IMR-90 (cell line): ENCODE measurements around the gene DLG3. TPM values are rescaled to one million over a fixed set of nuclear protein-coding genes. Genes with fewer than 3 reads are reported as not detected.

Experiments
- ATAC-seq: fragments of 200-7000 bp; cut with Tn5 transposase; 2 replicates; pipeline ENCODE4 v1.9.1; 2020; ENCODE audit warnings: low read depth, mild to moderate bottlenecking, moderate library complexity
- BruUV-seq: library from RNA; stranded (reverse); fragments of 400-500 nt; replicated peaks from 2 replicates; lab custom pipeline; 2021; lab: Mats Ljungman, UMichigan
- CTCF ChIA-PET: fragments of 300-600 bp; formaldehyde crosslinking; extraction: SDS; loops from one replicate; lab custom pipeline; 2021; ENCODE audit warnings: antibody characterized with exemption; lab: Yijun Ruan, JAX
- POLR2A ChIA-PET: fragments of 300-600 bp; sonication (Branson Sonifier 250); formaldehyde crosslinking; loops from one replicate; lab custom pipeline; 2022; ENCODE audit warnings: antibody characterized with exemption; ENCODE audit not compliant: unreplicated experiment; lab: Charles Lee
- DNase-seq: peaks from one replicate; pipeline ENCODE4 v3.0.0; 2013
- H2AFZ ChIP-seq: replicated peaks from 2 replicates; pipeline ENCODE3; 2013; ENCODE audit warnings: low read length, mild to moderate bottlenecking; ENCODE audit not compliant: poor library complexity
- H2AK5ac ChIP-seq: 2 replicates; pipeline ENCODE4 v1.6.1; 2013; ENCODE audit warnings: low read depth, low read length, inconsistent platforms
- H2AK9ac ChIP-seq: replicated peaks from 2 replicates; pipeline ENCODE3; 2013; ENCODE audit warnings: mild to moderate bottlenecking, low read depth, low read length, moderate library complexity; ENCODE audit not compliant: poor library complexity
- H2BK120ac ChIP-seq: 2 replicates; pipeline ENCODE4 v1.6.1; 2013; ENCODE audit warnings: low read depth, low read length, inconsistent platforms
- H2BK15ac ChIP-seq: 3 replicates; pipeline ENCODE4 v1.6.1; 2013; ENCODE audit warnings: low read depth, low read length, inconsistent platforms
- H2BK20ac ChIP-seq: 2 replicates; pipeline ENCODE4 v1.6.1; 2013; ENCODE audit warnings: low read depth, mild to moderate bottlenecking, inconsistent platforms, low read length, moderate library complexity
- H2BK5ac ChIP-seq: 2 replicates; pipeline ENCODE4 v1.6.1; 2013; ENCODE audit warnings: mild to moderate bottlenecking, low read depth, low read length, inconsistent platforms; ENCODE audit not compliant: poor library complexity, severe bottlenecking
- H3K14ac ChIP-seq: replicated peaks from 2 replicates; pipeline ENCODE4 v1.6.1; 2013; ENCODE audit warnings: low read depth, low read length, inconsistent platforms
- H3K18ac ChIP-seq: 2 replicates; pipeline ENCODE4 v1.6.1; 2013; ENCODE audit warnings: low read depth, low read length, control low read depth
- H3K23ac ChIP-seq: 2 replicates; pipeline ENCODE4 v1.6.1; 2013; ENCODE audit warnings: low read depth, low read length, inconsistent platforms
- H3K27ac ChIP-seq: 2 replicates; pipeline ENCODE4 v1.5.1; 2013; ENCODE audit warnings: mild to moderate bottlenecking, control low read depth, low read length; ENCODE audit not compliant: insufficient read depth
- H3K27me3 ChIP-seq: 2 replicates; pipeline ENCODE4 v1.6.1; 2013; ENCODE audit warnings: low read length; ENCODE audit not compliant: control insufficient read depth, insufficient read depth
- H3K36me3 ChIP-seq: 2 replicates; pipeline ENCODE4 v1.6.1; 2013; ENCODE audit warnings: low read length, mixed read lengths; ENCODE audit not compliant: control insufficient read depth, insufficient read depth
- H3K4ac ChIP-seq: 2 replicates; pipeline ENCODE4 v1.6.1; 2013; ENCODE audit warnings: low read depth, low read length, inconsistent platforms
- H3K4me1 ChIP-seq: 2 replicates; pipeline ENCODE4 v1.6.1; 2013; ENCODE audit warnings: low read length, mixed read lengths; ENCODE audit not compliant: control insufficient read depth, insufficient read depth
- H3K4me2 ChIP-seq: 2 replicates; pipeline ENCODE4 v1.6.1; 2013; ENCODE audit warnings: low read depth, mild to moderate bottlenecking, control low read depth, low read length, moderate library complexity
- H3K4me3 ChIP-seq: 2 replicates; pipeline ENCODE4 v1.5.1; 2013; ENCODE audit warnings: low read depth, mild to moderate bottlenecking, control low read depth, low read length, moderate library complexity; ENCODE audit not compliant: insufficient read depth
- H3K56ac ChIP-seq: 2 replicates; pipeline ENCODE4 v1.6.1; 2013; ENCODE audit warnings: low read length, inconsistent platforms; ENCODE audit not compliant: insufficient read depth; ENCODE audit errors: extremely low read depth
- H3K79me1 ChIP-seq, 2 experiments: 2 replicates each; pipeline ENCODE4 v1.6.1; 2013; ENCODE audit warnings: low read length in 2 of 2, inconsistent platforms in 1 of 2, low read depth in 1 of 2
- H3K9ac ChIP-seq: 2 replicates; pipeline ENCODE4 v1.6.1; 2013; ENCODE audit warnings: low read depth, low read length, control low read depth
- H3K9me1 ChIP-seq: 2 replicates; pipeline ENCODE4 v1.6.1; 2013; ENCODE audit warnings: low read length, inconsistent platforms; ENCODE audit not compliant: insufficient read depth
- H3K9me3 ChIP-seq: 2 replicates; pipeline ENCODE4 v1.6.1; 2013; ENCODE audit warnings: low read length; ENCODE audit not compliant: control insufficient read depth, insufficient read depth
- H4K20me1 ChIP-seq: 2 replicates; pipeline ENCODE4 v1.6.1; 2013; ENCODE audit warnings: low read length, inconsistent platforms; ENCODE audit not compliant: insufficient read depth
- H4K5ac ChIP-seq: 2 replicates; pipeline ENCODE4 v1.6.1; 2013; ENCODE audit warnings: mild to moderate bottlenecking, low read depth, low read length, control low read depth
- H4K8ac ChIP-seq, 2 experiments: 2 replicates each; pipeline ENCODE4 v1.6.1; 2013; ENCODE audit warnings: low read depth in 2 of 2, low read length in 2 of 2, control low read depth in 1 of 2, inconsistent platforms in 1 of 2
- H4K91ac ChIP-seq: 2 replicates; pipeline ENCODE4 v1.6.1; 2013; ENCODE audit warnings: low read depth, low read length, inconsistent platforms; ENCODE audit not compliant: insufficient read depth
- CEBPB ChIP-seq: IDR thresholded peaks from 2 replicates; pipeline ENCODE4 v1.6.1; 2012; ENCODE audit warnings: low read depth, low read length, improper control_type of control experiment
- CTCF ChIP-seq: conservative IDR thresholded peaks from 2 replicates; pipeline ENCODE4 v1.5.1; 2012; ENCODE audit warnings: mild to moderate bottlenecking, low read depth, low read length, improper control_type of control experiment
- ELK1 ChIP-seq: fragments of 150-350 bp; IDR thresholded peaks from 2 replicates; pipeline ENCODE4 v1.6.1; 2016; ENCODE audit warnings: low read depth, mild to moderate bottlenecking, low read length, moderate library complexity, borderline replicate concordance
- FOS ChIP-seq: fragments of 150-350 bp; IDR thresholded peaks from 2 replicates; pipeline ENCODE4 v1.6.1; 2016; ENCODE audit warnings: low read depth, low read length
- MAFK ChIP-seq: IDR thresholded peaks from 2 replicates; pipeline ENCODE4 v1.6.1; 2012; ENCODE audit warnings: low read depth, low read length, improper control_type of control experiment
- MAZ ChIP-seq: IDR thresholded peaks from 2 replicates; pipeline ENCODE4 v1.6.1; 2012; ENCODE audit warnings: low read depth, mild to moderate bottlenecking, low read length, improper control_type of control experiment, moderate library complexity, borderline replicate concordance
- MXI1 ChIP-seq: IDR thresholded peaks from 2 replicates; pipeline ENCODE4 v1.6.1; 2012; ENCODE audit warnings: low read depth, mild to moderate bottlenecking, low read length, moderate library complexity, borderline replicate concordance
- RFX5 ChIP-seq: IDR thresholded peaks from 2 replicates; pipeline ENCODE4 v1.8.0; 2012; ENCODE audit warnings: low read depth, mild to moderate bottlenecking, low read length, moderate library complexity
- SMC3 ChIP-seq: fragments of 150-350 bp; IDR thresholded peaks from 2 replicates; pipeline ENCODE4 v1.6.1; 2016; ENCODE audit warnings: low read depth, mild to moderate bottlenecking, antibody characterized with exemption, low read length, moderate library complexity
- USF2 ChIP-seq: fragments of 150-350 bp; IDR thresholded peaks from 2 replicates; pipeline ENCODE4 v1.6.1; 2017; ENCODE audit warnings: mild to moderate bottlenecking, antibody characterized with exemption, low read length, low read depth
- WGBS, 2 experiments: methylation state at CpG; one replicate each; pipeline versions ENCODE4 v1.1.5 to v1.1.7; 2013; ENCODE audit warnings: missing lambda C conversion rate in 2 of 2; ENCODE audit not compliant: insufficient read length in 1 of 2; ENCODE audit errors: extremely low coverage in 2 of 2; 5-methylcytosine and 5-hydroxymethylcytosine counted together
- dilution Hi-C: fragments of 300-500 bp; cut with HindIII; formaldehyde crosslinking; loops from one replicate; pipeline ENCODE4 v1.14.3; 2018; ENCODE audit warnings: low sequenced_read_pairs; ENCODE audit not compliant: unreplicated experiment
- in situ Hi-C: fragments of 300-500 bp; cut with MboI; formaldehyde crosslinking; loops from 3 replicates; pipeline ENCODE4 v1.14.3; 2019; ENCODE audit warnings: low sequenced_read_pairs, inconsistent platforms, mixed read lengths
- intact Hi-C: fragments of 100-400 bp; cut with micrococcal nuclease; formaldehyde crosslinking; loops from 2 replicates; pipeline ENCODE4 v1.10.0; 2022
- polyA plus RNA-seq, 3 experiments: library from polyadenylated mRNA; depleted of rRNA; stranded (reverse); fragments of >200 nt; gene quantifications; 2 replicates each; pipeline ENCODE4 v1.2.3, GENCODE V29; 2012; ENCODE audit warnings: low replicate concordance in 1 of 3
- total RNA-seq: library from RNA; depleted of rRNA; stranded (reverse); fragments of >200 nt; gene quantifications from 2 replicates; pipeline ENCODE4 v1.2.3, GENCODE V29; 2012

DLG3 gene
- total and polyA plus RNA-seq, 2 of the 4 experiments (the other 2 are of a cell fraction): 11.0 to 27.1 TPM

GRCh38 chrX:70509078-70509477 lies 64.4 kb downstream of the DLG3 start:
- TF ChIP-seq CEBPB: no peak
- no peak for TF ChIP-seq ELK1
- no peak for TF ChIP-seq MAFK
- no peak for TF ChIP-seq FOS
- TF ChIP-seq RFX5: no peak
- no peak for TF ChIP-seq CTCF
- no peak for TF ChIP-seq MXI1
- TF ChIP-seq MAZ: no peak
- no peak for TF ChIP-seq SMC3
- no peak for TF ChIP-seq USF2
- Histone ChIP-seq H3K4me1 (peaks cover 2% of the 10 kb centered on the region), H4K91ac (no peak overlapping the region), H3K4ac (no peak overlapping the region), H3K56ac (no peak overlapping the region), H2AK5ac (no peak overlapping the region), H4K20me1 (no peaks in the 10 kb centered on the region), H2AK9ac (no peak overlapping the region), H2BK15ac (no peak overlapping the region), H3K4me3 (no peak overlapping the region), H3K79me1 (no peaks in the 10 kb centered on the region), H3K27ac (no peak overlapping the region), H2AFZ (no peak overlapping the region), H4K5ac (no peak overlapping the region), H3K9me3 (no peaks in the 10 kb centered on the region), H3K9ac (no peak overlapping the region), H2BK120ac (no peak overlapping the region; the same call in 1 of the 2 replicates), H3K27me3 (peaks cover 6% of the 10 kb centered on the region), H3K14ac (no peak overlapping the region), H3K18ac (no peak overlapping the region), H3K36me3 (no peaks in the 10 kb centered on the region), H2BK20ac (no peak overlapping the region; the same call in 1 of the 2 replicates), H2BK5ac (no peak overlapping the region), H3K9me1 (peaks cover 5% of the 10 kb centered on the region; the same call in 1 of the 2 replicates), H3K4me2 (no peak overlapping the region), H3K23ac (no peak overlapping the region), H4K8ac (no peak overlapping the region)
- intact Hi-C loops: no loop called here
- no peak for DNase-seq
- WGBS, 2 experiments: no CpG with 5 or more reads among the region's 4 CpGs
- CTCF ChIA-PET: no interaction called here
- in situ Hi-C loops: no loop called here
- dilution Hi-C loops: no loop called here
- no TSS peak for BruUV-seq
- no peak for ATAC-seq
- POLR2A ChIA-PET: no interaction called here
